H54 (cell line): Measurements from ENCODE around the gene TMA7.
"Not testable (repeated sequence)": the region's sequence is repeated elsewhere in the genome, so short reads cannot be mapped to it uniquely, and the experiment has no call there.

ENCODE experiments used
- DNase-seq: peaks from one replicate; pipeline ENCODE4 v3.0.0; 2011; ENCODE audit warnings: low spot score, mixed read lengths; ENCODE audit not compliant: insufficient read length
- FAIRE-seq: peaks from 3 replicates; lab custom pipeline; 2011; peaks lifted over from hg19 to GRCh38; lab: Jason Lieb, UNC
- POLR2A ChIP-seq: IDR thresholded peaks from 2 replicates; pipeline ENCODE4 v1.6.1; 2011; ENCODE audit warnings: low read depth, mild to moderate bottlenecking, low read length

TMA7 gene

GRCh38 chr3:48467473-48468267 is 27.6 kb downstream of the TMA7 start:
- TF ChIP-seq POLR2A: 0 out of 2 replicates have a peak, but pooled peaks have one; percentile 9
- FAIRE-seq: no peak

GRCh38 chr3:48468329-48468731 is 28.3 kb downstream of the TMA7 start:
- TF ChIP-seq POLR2A: no peak
- FAIRE-seq (no peak), DNase-seq (no peak)

More at GRCh38 chr3:48467473-48468267, 27.6 kb downstream of the TMA7 start:
- DNase-seq: no peak

GRCh38 chr3:48469046-48469915 is 29.2 kb downstream of the TMA7 start:
- DNase-seq (no peak), FAIRE-seq (no peak)
- TF ChIP-seq POLR2A: peak; percentile 3; the same call in 1 of the 2 replicates

- DNase-seq: no peak
- FAIRE-seq: no peak
- TF ChIP-seq POLR2A: no peak
These were observed 30.2 kb downstream of the TMA7 start for GRCh38 chr3:48470286-48470685.

GRCh38 chr3:48472673-48472922 is 32.5 kb downstream of the TMA7 start:
- DNase-seq: peak; percentile 44
- no peak for TF ChIP-seq POLR2A
- FAIRE-seq: no peak

GRCh38 chr3:48472923-48473616 is 33.0 kb downstream of the TMA7 start:
- FAIRE-seq: peak; percentile 60

GRCh38 chr3:48473617-48473952 is 33.5 kb downstream of the TMA7 start:
- FAIRE-seq: no peak
- no peak for DNase-seq
- TF ChIP-seq POLR2A: no peak

More at GRCh38 chr3:48472923-48473616, 33.0 kb downstream of the TMA7 start:
- DNase-seq: peak; percentile 85
- peak; percentile 10; the same call in 1 of the 2 replicates for TF ChIP-seq POLR2A

GRCh38 chr3:48474031-48474430 is 34.0 kb downstream of the TMA7 start:
- not testable (repeated sequence) for FAIRE-seq, DNase-seq

- no peak for TF ChIP-seq POLR2A
- no peak for FAIRE-seq
- DNase-seq: no peak
These were observed 34.6 kb downstream of the TMA7 start for GRCh38 chr3:48474619-48475018.

- TF ChIP-seq POLR2A: no peak
- FAIRE-seq: no peak
- no peak for DNase-seq
These were observed 35.1 kb downstream of the TMA7 start for GRCh38 chr3:48475188-48475587.

GRCh38 chr3:48476426-48477053 is 36.5 kb downstream of the TMA7 start:
- DNase-seq (no peak), FAIRE-seq (no peak)
- TF ChIP-seq POLR2A: no peak

GRCh38 chr3:48477959-48478520 is 38.0 kb downstream of the TMA7 start:
- DNase-seq (no peak), FAIRE-seq (no peak)
- no peak for TF ChIP-seq POLR2A
